Measurements from ENCODE around the gene TADA2B. TPM values are rescaled to one million over a fixed set of nuclear protein-coding genes. Genes with fewer than 3 reads are reported as not detected.

TADA2B gene
- total RNA-seq, 1 donor from 2014 or later: 31.8 TPM

- Mint-ChIP-seq H3K27me3 (peaks cover 3% of the 10 kb centered on the region), H3K36me3 (ENCODE audit: low read depth) (no peaks in the 10 kb centered on the region), H3K4me1 (peaks cover 20% of the 10 kb centered on the region), H3K27ac (no peak overlapping the region), H3K9me3 (no peaks in the 10 kb centered on the region), H3K4me3 (peak overlapping the region; percentile 41)
- POLR2A ChIA-PET: no interaction called here
- intact Hi-C loops (cut with micrococcal nuclease): no loop called here
- no peak for DNase-seq
- CTCF ChIA-PET: no interaction called here
- ATAC-seq (ENCODE audit: low read depth): no peak
- no peak for TF ChIP-seq CTCF (IDR thresholded peaks at IDR 0.05)
Measured at GRCh38 chr4:7104366-7105031, 61.3 kb downstream of the TADA2B start.

- DNase-seq (no peak), ATAC-seq (ENCODE audit: low read depth) (no peak)
- POLR2A ChIA-PET: no interaction called here
- TF ChIP-seq CTCF (IDR thresholded peaks at IDR 0.05): no peak
- Mint-ChIP-seq H3K36me3 (ENCODE audit: low read depth) (no peaks in the 10 kb centered on the region), H3K4me1 (peaks cover 20% of the 10 kb centered on the region), H3K4me3 (no peak overlapping the region), H3K9me3 (no peaks in the 10 kb centered on the region), H3K27ac (no peak overlapping the region), H3K27me3 (peaks cover 3% of the 10 kb centered on the region)
- CTCF ChIA-PET: no interaction called here
- intact Hi-C loops (cut with micrococcal nuclease): no loop called here
Measured at GRCh38 chr4:7105276-7105675, 62.1 kb downstream of the TADA2B start.

- DNase-seq (no peak), ATAC-seq (ENCODE audit: low read depth) (no peak)
- peaks cover 3% of the 10 kb centered on the region for H3K27me3 Mint-ChIP-seq
- POLR2A ChIA-PET: no interaction called here
- no peak for TF ChIP-seq CTCF (IDR thresholded peaks at IDR 0.05)
- peaks cover 2% of the 10 kb centered on the region for H3K9me3 Mint-ChIP-seq
- peaks cover 10% of the 10 kb centered on the region for H3K4me1 Mint-ChIP-seq
- CTCF ChIA-PET: no interaction called here
- no peak overlapping the region for H3K4me3 Mint-ChIP-seq
- no peaks in the 10 kb centered on the region for H3K36me3 Mint-ChIP-seq (ENCODE audit: low read depth)
- intact Hi-C loops (cut with micrococcal nuclease): no loop called here
- no peak overlapping the region for H3K27ac Mint-ChIP-seq
Measured at GRCh38 chr4:7107166-7107905, 64.2 kb downstream of the TADA2B start.

Other genes starting within 250 kb of the TADA2B start
- 35.1 and 35.2 TPM in 2 replicates for gene TBC1D14, start 133.5 kb upstream of the TADA2B start, total RNA-seq
- gene GRPEL1, start 24.7 kb downstream of the TADA2B start, total RNA-seq: 31.8 and 41.3 TPM in 2 replicates
- gene SORCS2, start 149.2 kb downstream of the TADA2B start, total RNA-seq: not detected in 2 replicates

Data from activated B cell treated with CpG ODN at 0.5 μM for 24 hours (primary cell).